Measurements from ENCODE around the gene MAPK4. TPM values are rescaled to one million over a fixed set of nuclear protein-coding genes. Genes with fewer than 3 reads are reported as not detected.

MAPK4 gene
- total and polyA plus RNA-seq, 10 of the 15 experiments (the other 5 are each of a cell fraction or from before 2014, with no cell fraction given), result 0.03 to 0.11 (median 0.06) TPM; not detected in 4

DNA sequence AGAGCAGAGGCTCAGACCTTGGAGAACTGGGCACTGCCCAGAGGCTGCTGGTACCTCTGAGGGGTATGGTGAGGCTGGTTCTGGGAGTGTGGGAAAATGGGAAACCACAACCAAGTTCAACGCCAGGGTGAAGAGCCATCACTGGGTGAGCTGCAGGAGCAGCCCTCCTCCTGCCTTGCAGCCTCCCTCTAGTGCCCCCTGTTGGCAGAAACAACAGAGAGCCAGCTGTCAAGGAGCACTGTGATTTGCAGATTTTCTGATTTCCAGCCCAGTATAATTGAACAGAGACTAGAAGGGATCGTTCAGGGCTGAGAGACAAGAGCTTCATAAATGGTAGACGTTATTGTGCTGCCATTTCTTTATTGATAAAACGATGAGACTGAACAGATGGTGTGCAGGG, 50.5 kb downstream of the MAPK4 start:
- POLR2A ChIA-PET, result no interaction called here
- no TSS peak for BruUV-seq (replicated peaks)
- no peak; the same call in 2 of the 3 replicates for ATAC-seq
- FAIRE-seq, result no peak
- WGBS (ENCODE audit: insufficient coverage, insufficient replicate concordance, low lambda C conversion rate, missing lambda C conversion rate), result 0% methylated on average over 4 of the region's 4 CpGs
- H3K36me3 ChIP-seq (ENCODE audit: control insufficient read depth in 2 of 2, insufficient read depth in 2 of 2, low read length in 1 of 2), result no peaks in the 10 kb centered on the region
- RAD21 ChIA-PET (ENCODE audit: unreplicated experiment), result no interaction called here
- no peak overlapping the region for H3K4me2 ChIP-seq (ENCODE audit: control insufficient read depth, insufficient read depth)
- no peaks in the 10 kb centered on the region; the same call in 2 of the 3 replicates for H3K9me3 ChIP-seq (replicated peaks; ENCODE audit: control insufficient read depth, insufficient read depth, low read length)
- H3K79me2 ChIP-seq (ENCODE audit: control insufficient read depth, insufficient read depth, low read length), result no peaks in the 10 kb centered on the region
- SMC1A ChIA-PET (ENCODE audit: uncharacterized antibody, unreplicated experiment), result interaction anchor here (0.7 to 1.2 kb wide), 3 partner anchors 15 to 45 kb away, joined by 3 read pairs; no protein-coding TSS in a partner anchor
- no peaks in the 10 kb centered on the region for H4K20me1 ChIP-seq (ENCODE audit: control insufficient read depth, insufficient read depth)
- no peak overlapping the region for H2AFZ ChIP-seq (ENCODE audit: control insufficient read depth, low read depth, low read length)
- intact Hi-C loops (cut with micrococcal nuclease; ENCODE audit: unreplicated experiment) (no loop called here), in situ Hi-C loops (cut with MboI) (no loop called here)
- TF ChIP-seq, protein P1, sequence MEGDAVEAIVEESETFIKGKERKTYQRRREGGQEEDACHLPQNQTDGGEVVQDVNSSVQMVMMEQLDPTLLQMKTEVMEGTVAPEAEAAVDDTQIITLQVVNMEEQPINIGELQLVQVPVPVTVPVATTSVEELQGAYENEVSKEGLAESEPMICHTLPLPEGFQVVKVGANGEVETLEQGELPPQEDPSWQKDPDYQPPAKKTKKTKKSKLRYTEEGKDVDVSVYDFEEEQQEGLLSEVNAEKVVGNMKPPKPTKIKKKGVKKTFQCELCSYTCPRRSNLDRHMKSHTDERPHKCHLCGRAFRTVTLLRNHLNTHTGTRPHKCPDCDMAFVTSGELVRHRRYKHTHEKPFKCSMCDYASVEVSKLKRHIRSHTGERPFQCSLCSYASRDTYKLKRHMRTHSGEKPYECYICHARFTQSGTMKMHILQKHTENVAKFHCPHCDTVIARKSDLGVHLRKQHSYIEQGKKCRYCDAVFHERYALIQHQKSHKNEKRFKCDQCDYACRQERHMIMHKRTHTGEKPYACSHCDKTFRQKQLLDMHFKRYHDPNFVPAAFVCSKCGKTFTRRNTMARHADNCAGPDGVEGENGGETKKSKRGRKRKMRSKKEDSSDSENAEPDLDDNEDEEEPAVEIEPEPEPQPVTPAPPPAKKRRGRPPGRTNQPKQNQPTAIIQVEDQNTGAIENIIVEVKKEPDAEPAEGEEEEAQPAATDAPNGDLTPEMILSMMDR (IDR thresholded peaks at IDR 0.05 in 2 of 3, conservative IDR thresholded peaks at IDR 0.05 in 1 of 3; ENCODE audit: control insufficient read depth in 2 of 3, extremely low read depth in 1 of 3, insufficient read depth in 1 of 3, low read depth in 3 of 3, low read length in 3 of 3), result peak in 2 of 3 experiments; percentile 33 to 37; a peak in 3 of 6 replicates
- no peak for TF ChIP-seq CHD2 (IDR thresholded peaks at IDR 0.05; ENCODE audit: borderline replicate concordance, low read depth, low read length)
- TF ChIP-seq, protein P2, sequence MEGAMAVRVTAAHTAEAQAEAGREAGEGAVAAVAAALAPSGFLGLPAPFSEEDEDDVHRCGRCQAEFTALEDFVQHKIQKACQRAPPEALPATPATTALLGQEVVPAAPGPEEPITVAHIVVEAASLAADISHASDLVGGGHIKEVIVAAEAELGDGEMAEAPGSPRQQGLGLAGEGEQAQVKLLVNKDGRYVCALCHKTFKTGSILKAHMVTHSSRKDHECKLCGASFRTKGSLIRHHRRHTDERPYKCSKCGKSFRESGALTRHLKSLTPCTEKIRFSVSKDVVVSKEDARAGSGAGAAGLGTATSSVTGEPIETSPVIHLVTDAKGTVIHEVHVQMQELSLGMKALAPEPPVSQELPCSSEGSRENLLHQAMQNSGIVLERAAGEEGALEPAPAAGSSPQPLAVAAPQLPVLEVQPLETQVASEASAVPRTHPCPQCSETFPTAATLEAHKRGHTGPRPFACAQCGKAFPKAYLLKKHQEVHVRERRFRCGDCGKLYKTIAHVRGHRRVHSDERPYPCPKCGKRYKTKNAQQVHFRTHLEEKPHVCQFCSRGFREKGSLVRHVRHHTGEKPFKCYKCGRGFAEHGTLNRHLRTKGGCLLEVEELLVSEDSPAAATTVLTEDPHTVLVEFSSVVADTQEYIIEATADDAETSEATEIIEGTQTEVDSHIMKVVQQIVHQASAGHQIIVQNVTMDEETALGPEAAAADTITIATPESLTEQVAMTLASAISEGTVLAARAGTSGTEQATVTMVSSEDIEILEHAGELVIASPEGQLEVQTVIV (IDR thresholded peaks at IDR 0.05; ENCODE audit: borderline replicate concordance, partially characterized antibody), result no peak
- no peak overlapping the region for H3K27ac ChIP-seq (ENCODE audit: control insufficient read depth, insufficient read depth)
- no peaks in the 10 kb centered on the region; a peak in 1 of 4 replicates for H3K27me3 ChIP-seq (replicated peaks in 1 of 2; ENCODE audit: control insufficient read depth in 2 of 2, insufficient read depth in 2 of 2, low read length in 1 of 2)
- H3K4me1 ChIP-seq (ENCODE audit: control insufficient read depth, insufficient read depth, low read length), result no peaks in the 10 kb centered on the region
- no peak overlapping the region for H3K4me3 ChIP-seq
- CTCF ChIA-PET, result interaction anchor here (0.8 to 1.3 kb wide), 3 partner anchors 9 to 234 kb away, joined by 3 to 5 read pairs (median 3); no protein-coding TSS in a partner anchor
- H3K9ac ChIP-seq (ENCODE audit: control insufficient read depth, insufficient read depth, low read length), result no peak overlapping the region
- DNase-seq (ENCODE audit: low read depth, low spot score), result no peak

Data from GM12878 (cell line).